H1 (cell line): ENCODE measurements around the gene ADIPOR1. TPM values are rescaled to one million over a fixed set of nuclear protein-coding genes. Genes with fewer than 3 reads are reported as not detected.
A peak's percentile ranks its signal among the peaks of the same experiment; 100 is the strongest.

ENCODE experiments used
- CTCF ChIA-PET: fragments of 300-600 bp; sonication (Branson Sonifier 250); formaldehyde crosslinking; loops from one replicate; lab custom pipeline; 2021; ENCODE audit not compliant: partially characterized antibody; lab: Charles Lee
- POLR2A ChIA-PET: fragments of 300-600 bp; sonication (Branson Sonifier 250); formaldehyde crosslinking; loops from one replicate; lab custom pipeline; 2021; ENCODE audit warnings: inconsistent platforms; ENCODE audit not compliant: partially characterized antibody; lab: Charles Lee
- DNase-seq, 2 experiments: peaks; one replicate each; pipeline versions ENCODE4 v3.0.0 to v3.0.0-alpha.2; 2010 to 2022; ENCODE audit warnings: low spot score in 2 of 2, low read depth in 1 of 2, mixed read lengths in 1 of 2
- FAIRE-seq: peaks from 2 replicates; lab custom pipeline; 2011; peaks lifted over from hg19 to GRCh38; lab: Jason Lieb, UNC
- H2AFZ ChIP-seq: 2 replicates; pipeline ENCODE4 v1.8.1; 2012; ENCODE audit warnings: low read length, inconsistent platforms
- H2AK5ac ChIP-seq: 2 replicates; pipeline ENCODE4 v1.6.1; 2013; ENCODE audit warnings: low read depth, low read length
- H2BK120ac ChIP-seq: replicated peaks from 2 replicates; pipeline ENCODE3; 2013; ENCODE audit warnings: low read depth, low read length, inconsistent platforms
- H2BK12ac ChIP-seq: 2 replicates; pipeline ENCODE4 v1.6.1; 2013; ENCODE audit warnings: low read depth, low read length
- H2BK15ac ChIP-seq: 2 replicates; pipeline ENCODE4 v1.6.1; 2013; ENCODE audit warnings: low read length
- H2BK20ac ChIP-seq: 2 replicates; pipeline ENCODE4 v1.6.1; 2013; ENCODE audit warnings: low read length
- H2BK5ac ChIP-seq: 2 replicates; pipeline ENCODE4 v1.6.1; 2013; ENCODE audit warnings: low read depth, low read length
- H3K14ac ChIP-seq: 2 replicates; pipeline ENCODE4 v1.6.1; 2013; ENCODE audit warnings: inconsistent platforms; ENCODE audit not compliant: insufficient read length
- H3K18ac ChIP-seq: 2 replicates; pipeline ENCODE4 v1.6.1; 2013; ENCODE audit warnings: low read length; ENCODE audit errors: extremely low read depth
- H3K23ac ChIP-seq: 2 replicates; pipeline ENCODE4 v1.6.1; 2013; ENCODE audit warnings: inconsistent platforms; ENCODE audit not compliant: insufficient read length
- H3K23me2 ChIP-seq: 2 replicates; pipeline ENCODE4 v1.6.1; 2013; ENCODE audit warnings: low read depth, low read length
- H3K27ac ChIP-seq: 2 replicates; pipeline ENCODE4 v1.6.1; 2011; ENCODE audit warnings: low read depth, low read length, inconsistent platforms
- H3K27me3 ChIP-seq, 4 experiments: replicated peaks in 1 of 4; 1 replicate in 1 of 4; 2 replicates in 3 of 4; pipeline versions ENCODE4 v1.6.1 to v1.8.1; 2011 to 2013; ENCODE audit warnings: low read length in 3 of 4, mild to moderate bottlenecking in 3 of 4, inconsistent platforms in 2 of 4, mixed read lengths in 2 of 4, moderate library complexity in 1 of 4; ENCODE audit not compliant: control insufficient read depth in 3 of 4, insufficient read depth in 3 of 4; ENCODE audit errors: extremely low read depth in 1 of 4
- H3K36me3 ChIP-seq, 4 experiments: 2 replicates each; pipeline versions ENCODE4 v1.6.1 to v1.8.1; 2011 to 2013; ENCODE audit warnings: mild to moderate bottlenecking in 4 of 4, low read length in 3 of 4, moderate library complexity in 2 of 4, control low read depth in 1 of 4, inconsistent platforms in 1 of 4; ENCODE audit not compliant: insufficient read depth in 4 of 4, control insufficient read depth in 2 of 4
- H3K4ac ChIP-seq: replicated peaks from 2 replicates; pipeline ENCODE3; 2013; ENCODE audit warnings: low read length, low read depth, mixed read lengths, inconsistent platforms; ENCODE audit not compliant: insufficient read length
- H3K4me1 ChIP-seq, 4 experiments: replicated peaks in 1 of 4; 1 replicate in 1 of 4; 2 replicates in 3 of 4; pipeline versions ENCODE4 v1.6.1 to v1.8.1; 2011 to 2013; ENCODE audit warnings: low read length in 3 of 4, inconsistent platforms in 2 of 4, mixed read lengths in 1 of 4; ENCODE audit not compliant: insufficient read depth in 4 of 4, control insufficient read depth in 3 of 4
- H3K4me2 ChIP-seq, 2 experiments: 2 replicates each; pipeline versions ENCODE4 v1.6.1 to v1.8.1; 2011 to 2013; ENCODE audit warnings: low read depth in 2 of 2, low read length in 2 of 2, control low read depth in 1 of 2, inconsistent platforms in 1 of 2, mild to moderate bottlenecking in 1 of 2; ENCODE audit not compliant: insufficient read depth in 1 of 2
- H3K4me3 ChIP-seq, 4 experiments: fragments of 200-600, 300-600 bp in 1 of 4; sonication (generic), shearing (Covaris generic), sonication (Bioruptor Twin) in 1 of 4; 2 replicates each; pipeline versions ENCODE4 v1.5.1 to v1.8.1; 2011 to 2016; ENCODE audit warnings: low read length in 4 of 4, low read depth in 3 of 4, control low read depth in 2 of 4, inconsistent platforms in 2 of 4, mild to moderate bottlenecking in 2 of 4, mixed read lengths in 1 of 4, moderate library complexity in 1 of 4; ENCODE audit not compliant: insufficient read depth in 2 of 4; ENCODE audit errors: extremely low read depth in 1 of 4
- H3K56ac ChIP-seq: replicated peaks from 2 replicates; pipeline ENCODE3; 2013; ENCODE audit warnings: low read depth, mild to moderate bottlenecking, mixed read lengths, low read length, inconsistent platforms; ENCODE audit not compliant: insufficient read length
- H3K79me1 ChIP-seq: 2 replicates; pipeline ENCODE4 v1.6.1; 2013; ENCODE audit warnings: low read depth, low read length, control low read depth
- H3K79me2 ChIP-seq, 2 experiments: 2 replicates each; pipeline versions ENCODE4 v1.6.1 to v1.8.1; 2012 to 2013; ENCODE audit warnings: low read length in 2 of 2, mild to moderate bottlenecking in 2 of 2, inconsistent platforms in 1 of 2; ENCODE audit not compliant: insufficient read depth in 2 of 2, control insufficient read depth in 1 of 2
- H3K9ac ChIP-seq, 4 experiments: replicated peaks in 1 of 4; 1 replicate in 1 of 4; 2 replicates in 3 of 4; pipeline versions ENCODE4 v1.6.1 to v1.8.1; 2011 to 2013; ENCODE audit warnings: low read depth in 3 of 4, low read length in 3 of 4, control low read depth in 2 of 4, mild to moderate bottlenecking in 2 of 4, moderate library complexity in 2 of 4, inconsistent platforms in 1 of 4; ENCODE audit errors: extremely low read depth in 1 of 4
- H3K9me3 ChIP-seq, 2 experiments: 2 replicates each; pipeline versions ENCODE4 v1.6.1 to v1.8.1; 2012 to 2013; ENCODE audit warnings: mild to moderate bottlenecking in 2 of 2, moderate library complexity in 2 of 2, control low read depth in 1 of 2, inconsistent platforms in 1 of 2, low read depth in 1 of 2, low read length in 1 of 2, mixed read lengths in 1 of 2; ENCODE audit not compliant: insufficient read depth in 2 of 2
- H4K20me1 ChIP-seq, 2 experiments: replicated peaks in 1 of 2; 2 replicates each; pipeline versions ENCODE3 to v1.8.1; 2011 to 2013; ENCODE audit warnings: inconsistent platforms in 2 of 2, low read length in 2 of 2, mild to moderate bottlenecking in 1 of 2; ENCODE audit not compliant: insufficient read depth in 2 of 2, control insufficient read depth in 1 of 2
- H4K5ac ChIP-seq: 2 replicates; pipeline ENCODE4 v1.6.1; 2013; ENCODE audit warnings: low read length, low read depth, mixed read lengths, inconsistent platforms; ENCODE audit not compliant: insufficient read length
- H4K8ac ChIP-seq: 2 replicates; pipeline ENCODE4 v1.8.0; 2013; ENCODE audit warnings: mild to moderate bottlenecking, moderate library complexity, low read length, inconsistent platforms; ENCODE audit not compliant: insufficient read depth; ENCODE audit errors: extremely low read depth
- H4K91ac ChIP-seq: replicated peaks from 2 replicates; pipeline ENCODE3; 2013; ENCODE audit warnings: low read length, mixed read lengths, inconsistent platforms; ENCODE audit not compliant: insufficient read length
- KDM1A ChIP-seq: fragments of 200-600, 300-600 bp; sonication (generic); IDR thresholded peaks from 2 replicates; pipeline ENCODE4 v1.7.1; 2016; ENCODE audit warnings: mild to moderate bottlenecking, low read length, borderline replicate concordance
- MAFK ChIP-seq: IDR thresholded peaks from 2 replicates; pipeline ENCODE4 v1.6.1; 2012; ENCODE audit warnings: low read depth, mild to moderate bottlenecking, improper control_type of control experiment, low read length
- TCF12 ChIP-seq: IDR thresholded peaks from 2 replicates; pipeline ENCODE4 v1.6.1; 2011; ENCODE audit warnings: low read depth, mild to moderate bottlenecking, low read length
- WGBS, 2 experiments: shearing (Covaris generic) in 1 of 2; methylation state at CpG; one replicate each; pipeline versions ENCODE4 v1.1.6 to v1.1.7; 2013 to 2015; ENCODE audit warnings: low lambda C conversion rate in 2 of 2, mixed read lengths in 2 of 2, inconsistent platforms in 1 of 2, low coverage in 1 of 2, missing lambda C conversion rate in 1 of 2; ENCODE audit not compliant: insufficient replicate concordance in 2 of 2, insufficient coverage in 1 of 2, insufficient read length in 1 of 2; ENCODE audit errors: extremely low coverage in 1 of 2, missing lambda C conversion rate in 1 of 2; 5-methylcytosine and 5-hydroxymethylcytosine counted together
- polyA plus RNA-seq, 7 experiments: library from polyadenylated mRNA; depleted of rRNA in 3 of 7; stranded (reverse) in 5 of 7; unstranded in 2 of 7; fragments of >200 nt in 5 of 7; fragments of 200-250 nt in 2 of 7; gene quantifications; 1 replicate in 5 of 7; 2 replicates in 1 of 7; 4 replicates in 1 of 7; pipeline versions ENCODE4 v1.2.1 to v1.2.3, GENCODE V29; 2011 to 2013; ENCODE audit warnings: missing spikeins in 2 of 7, mixed read lengths in 2 of 7
- total RNA-seq: library from RNA; stranded (reverse); fragmentation: NEBNext Ultra II Directional; extraction: Animal tissue kit (Norgen Biotek cat#: 25700); gene quantifications from 2 replicates; pipeline ENCODE4 v1.2.1, GENCODE V29; 2021

Gene ADIPOR1
- total and polyA plus RNA-seq, 2 of the 8 experiments (the other 6 are each of a cell fraction or from before 2014, with no cell fraction given) = 69.8 to 118 TPM

DNA sequence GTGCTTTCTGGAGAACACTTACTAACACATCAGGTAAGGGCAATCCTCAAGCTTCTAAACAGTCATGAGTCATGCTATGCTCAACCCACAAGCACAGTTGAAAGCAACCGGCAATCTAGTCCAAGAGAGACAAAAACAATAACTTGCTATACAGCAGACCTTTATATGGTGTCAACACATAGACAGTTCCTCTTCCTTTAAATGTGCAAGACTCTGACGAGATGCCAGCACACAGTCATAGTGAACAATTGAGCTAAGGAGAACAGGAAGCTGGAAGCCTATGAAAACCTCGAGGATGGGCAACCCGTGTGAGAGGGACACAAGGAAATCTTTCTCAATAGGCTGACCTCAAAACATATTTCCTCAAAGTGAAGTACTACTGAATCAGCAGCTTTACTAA is 5.3 kb downstream of the ADIPOR1 start:
- Histone ChIP-seq H4K5ac (no peak overlapping the region), H3K18ac (no peak overlapping the region), H3K56ac (no peak overlapping the region), H3K79me2 (peaks cover 17 to 64% of the 10 kb centered on the region in 2 experiments), H2BK120ac (no peak overlapping the region), H2AFZ (no peak overlapping the region), H3K4me2 (no peak overlapping the region), H4K8ac (no peak overlapping the region), H3K79me1 (peaks cover 2% of the 10 kb centered on the region; the same call in 1 of the 2 replicates), H2BK20ac (no peak overlapping the region), H4K91ac (no peak overlapping the region), H3K27me3 (no peaks in the 10 kb centered on the region), H3K27ac (0 out of 2 replicates have a peak overlapping the region, but pooled peaks have one; percentile 2), H3K23me2 (peaks cover 2% of the 10 kb centered on the region; the same call in 1 of the 2 replicates), H3K4me3 (no peak overlapping the region), H3K36me3 (peaks cover 3 to 23% (median 15%) of the 10 kb centered on the region in 4 experiments; a peak in 6 of 8 replicates), H3K9ac (no peak overlapping the region), H2BK5ac (no peak overlapping the region), H3K9me3 (no peaks in the 10 kb centered on the region), H3K14ac (no peak overlapping the region), H3K4ac (no peak overlapping the region), H2BK12ac (no peak overlapping the region), H2AK5ac (no peak overlapping the region), H3K4me1 (no peaks in the 10 kb centered on the region; a peak in 1 of 7 replicates), H2BK15ac (no peak overlapping the region), H4K20me1 (peaks cover 0 to 8% of the 10 kb centered on the region in 2 experiments), H3K23ac (no peak overlapping the region)
- POLR2A ChIA-PET = interaction anchor here (0.6 to 1.1 kb wide), 3 partner anchors 54 to 91 kb away, joined by 3 to 4 read pairs (median 3); partner anchors contain the start of gene TMEM183A
- DNase-seq (no peak), FAIRE-seq (no peak)
- WGBS, 2 experiments = 90% methylated on average over 4 of the region's 4 CpGs; no CpG with 5 or more reads in 1 of the 2 experiments
- CTCF ChIA-PET = interaction anchor here (1.5 kb wide), 1 partner anchor 24 kb away, joined by 3 read pairs; no protein-coding TSS in a partner anchor
- TF ChIP-seq TCF12 (no peak), MAFK (no peak), KDM1A (no peak)
